Panc1 (cell line): ENCODE data around the gene RPN1. TPM values are rescaled to one million over a fixed set of nuclear protein-coding genes. Genes with fewer than 3 reads are reported as not detected.

Experiments
- ATAC-seq: fragments of 200-7000 bp; cut with Tn5 transposase; 2 replicates; pipeline ENCODE4 v1.9.1; 2020; ENCODE audit warnings: mild to moderate bottlenecking, moderate library complexity
- BruUV-seq: library from RNA; stranded (reverse); fragments of 400-500 nt; replicated peaks from 2 replicates; lab custom pipeline; 2021; lab: Mats Ljungman, UMichigan
- CTCF ChIA-PET: fragments of 300-600 bp; sonication (Branson Sonifier 250); formaldehyde crosslinking; loops from one replicate; lab custom pipeline; 2022; ENCODE audit warnings: antibody characterized with exemption; lab: Charles Lee
- POLR2A ChIA-PET: fragments of 300-600 bp; sonication (Branson Sonifier 250); formaldehyde crosslinking; loops from one replicate; lab custom pipeline; 2022; ENCODE audit warnings: antibody characterized with exemption; lab: Charles Lee
- DNase-seq: peaks from one replicate; pipeline ENCODE4 v3.0.0-alpha.2; 2010; ENCODE audit warnings: low read depth, low spot score
- H3K27ac ChIP-seq: 2 replicates; pipeline ENCODE4 v1.5.1; 2011; ENCODE audit warnings: mild to moderate bottlenecking, low read length, inconsistent platforms
- H3K27me3 ChIP-seq: fragments of 200-500 bp; sonication (Bioruptor generic); 2 replicates; pipeline ENCODE4 v1.6.0; 2014; ENCODE audit warnings: low read length, inconsistent platforms; ENCODE audit not compliant: control insufficient read depth, insufficient read depth
- H3K36me3 ChIP-seq: fragments of 200-500 bp; sonication (Bioruptor generic); 2 replicates; pipeline ENCODE4 v1.5.1; 2014; ENCODE audit warnings: inconsistent platforms, mild to moderate bottlenecking, low read length, moderate library complexity; ENCODE audit not compliant: control insufficient read depth, insufficient read depth
- H3K4me1 ChIP-seq: 2 replicates; pipeline ENCODE4 v1.5.1; 2011; ENCODE audit warnings: inconsistent platforms, mild to moderate bottlenecking, low read length, moderate library complexity; ENCODE audit not compliant: control insufficient read depth, insufficient read depth
- H3K4me3 ChIP-seq, 2 experiments: 2 replicates each; pipeline ENCODE4 v1.5.1; 2011 to 2012; ENCODE audit warnings: low read depth in 2 of 2, low read length in 2 of 2, mild to moderate bottlenecking in 2 of 2, inconsistent platforms in 1 of 2, moderate library complexity in 1 of 2
- H3K9me3 ChIP-seq: fragments of 200-500 bp; sonication (Bioruptor generic); 2 replicates; pipeline ENCODE4 v1.5.1; 2014; ENCODE audit warnings: low read depth, mild to moderate bottlenecking, inconsistent platforms, low read length, moderate library complexity; ENCODE audit not compliant: control insufficient read depth, insufficient read depth
- CTCF ChIP-seq: fragments of 450-650 bp; IDR thresholded peaks from 2 replicates; pipeline ENCODE4 v1.5.1; 2017; ENCODE audit warnings: mild to moderate bottlenecking
- POLR2AphosphoS5 ChIP-seq: IDR thresholded peaks from 2 replicates; pipeline ENCODE4 v1.6.1; 2012; ENCODE audit warnings: mild to moderate bottlenecking, low read depth, low read length, moderate library complexity
- REST ChIP-seq, 2 experiments: IDR thresholded peaks; 2 replicates each; pipeline ENCODE4 v1.6.1; 2011 to 2012; ENCODE audit warnings: low read depth in 2 of 2, control low read depth in 1 of 2, low read length in 1 of 2, mild to moderate bottlenecking in 1 of 2, moderate library complexity in 1 of 2; ENCODE audit not compliant: insufficient read depth in 1 of 2
- SIN3A ChIP-seq: IDR thresholded peaks from 2 replicates; pipeline ENCODE4 v1.6.1; 2012; ENCODE audit warnings: low read depth, mild to moderate bottlenecking, low read length, moderate library complexity, borderline replicate concordance; ENCODE audit not compliant: insufficient read depth
- TCF7L2 ChIP-seq: IDR thresholded peaks from 2 replicates; pipeline ENCODE4 v1.6.1; 2011; ENCODE audit warnings: mild to moderate bottlenecking, low read depth, low read length, inconsistent platforms
- in situ Hi-C: cut with HindIII; loops from 2 replicates; pipeline ENCODE4 v1.10.0; 2016; ENCODE audit warnings: low sequenced_read_pairs, low pct_unique_long_range_greater_than_20kb
- intact Hi-C: fragments of 100-400 bp; cut with micrococcal nuclease; formaldehyde crosslinking; loops from one replicate; pipeline ENCODE4 v1.10.0; 2022; ENCODE audit not compliant: unreplicated experiment
- total RNA-seq: library from RNA; stranded (reverse); gene quantifications from one replicate; pipeline ENCODE4 v1.2.1, GENCODE V29; 2021; ENCODE audit not compliant: unreplicated experiment

Gene RPN1
- total RNA-seq, 1 experiment from 2014 or later: 320 TPM

GRCh38 chr3:128598884-128599664 is 51.5 kb downstream of the RPN1 start:
- intact Hi-C loops: no loop called here
- Histone ChIP-seq H3K9me3 (no peaks in the 10 kb centered on the region), H3K36me3 (no peaks in the 10 kb centered on the region), H3K27ac (no peak overlapping the region), H3K4me1 (no peaks in the 10 kb centered on the region), H3K27me3 (no peaks in the 10 kb centered on the region), H3K4me3 (no peak overlapping the region)
- no peak for DNase-seq
- CTCF ChIA-PET: no interaction called here
- ATAC-seq: no peak
- BruUV-seq: no TSS peak
- TF ChIP-seq TCF7L2 (no peak), SIN3A (no peak), CTCF (no peak), POLR2AphosphoS5 (no peak), REST (IDR thresholded peaks at IDR 0.05; ENCODE audit: insufficient read depth in 1 of 2, low read depth in 2 of 2, low read length in 1 of 2) (no peak)
- in situ Hi-C loops: no loop called here
- POLR2A ChIA-PET: no interaction called here

- no peaks in the 10 kb centered on the region for H3K4me1 ChIP-seq
- ATAC-seq: 0 out of 2 replicates have a peak, but pooled peaks have one; percentile 4
- ChIA-PET POLR2A (no interaction called here), CTCF (no interaction called here)
- no peaks in the 10 kb centered on the region for H3K27me3 ChIP-seq
- in situ Hi-C loops: no loop called here
- intact Hi-C loops: no loop called here
- no peak overlapping the region for H3K4me3 ChIP-seq
- TF ChIP-seq SIN3A: no peak
- TF ChIP-seq TCF7L2: no peak
- TF ChIP-seq CTCF: no peak
- TF ChIP-seq REST (IDR thresholded peaks at IDR 0.05; ENCODE audit: insufficient read depth in 1 of 2, low read depth in 2 of 2, low read length in 1 of 2): no peak
- TF ChIP-seq POLR2AphosphoS5: no peak
- H3K9me3 ChIP-seq: no peaks in the 10 kb centered on the region
- no TSS peak for BruUV-seq
- H3K27ac ChIP-seq: no peak overlapping the region
- no peak for DNase-seq
- no peaks in the 10 kb centered on the region for H3K36me3 ChIP-seq
These were observed 52.7 kb downstream of the RPN1 start for GRCh38 chr3:128597900-128598299.
